Coronary artery (tissue), 2 donors: ENCODE measurements around the gene BCL7C.

Experiments
- DNase-seq: peaks from one replicate; pipeline ENCODE4 v3.0.0-alpha.2; 2017; ENCODE audit warnings: low spot score
- H3K27ac ChIP-seq, 2 donors: fragments of 200-600 bp; sonication (generic); one replicate each; pipeline ENCODE4 v1.5.1; 2016 to 2019
- H3K4me3 ChIP-seq: fragments of 200-600 bp; sonication (generic); 2 replicates; pipeline ENCODE4 v1.5.1; 2016; ENCODE audit warnings: mild to moderate bottlenecking, moderate library complexity
- CTCF ChIP-seq: fragments of 200-600 bp; sonication (generic); IDR thresholded peaks from one replicate; pipeline ENCODE4 v1.5.1; 2019; ENCODE audit warnings: antibody characterized with exemption

BCL7C gene

GRCh38 chr16:30885196-30885595, 8.7 kb downstream of the BCL7C start:
- DNase-seq = no peak
- no peak for TF ChIP-seq CTCF
- H3K27ac ChIP-seq = no peak overlapping the region

GRCh38 chr16:30884760-30885159, 9.1 kb downstream of the BCL7C start:
- H3K4me3 ChIP-seq = no peak overlapping the region
- no peak for TF ChIP-seq CTCF
- DNase-seq = no peak
- no peak overlapping the region for H3K27ac ChIP-seq

More at GRCh38 chr16:30885196-30885595, 8.7 kb downstream of the BCL7C start:
- H3K4me3 ChIP-seq = no peak overlapping the region

GRCh38 chr16:30882429-30883310, 11.2 kb downstream of the BCL7C start:
- Histone ChIP-seq H3K4me3 (no peak overlapping the region), H3K27ac (no peak overlapping the region)
- DNase-seq = no peak
- TF ChIP-seq CTCF = no peak

GRCh38 chr16:30876867-30877266, 17.0 kb downstream of the BCL7C start:
- no peak overlapping the region for H3K27ac ChIP-seq
- no peak for DNase-seq
- peak overlapping the region; percentile 89 for H3K4me3 ChIP-seq
- no peak for TF ChIP-seq CTCF

GRCh38 chr16:30875871-30876801, 17.7 kb downstream of the BCL7C start:
- DNase-seq = no peak
- H3K27ac ChIP-seq = peak overlapping the region; percentile 76 to 93
- H3K4me3 ChIP-seq = peak overlapping the region; percentile 89
- no peak for TF ChIP-seq CTCF

- Histone ChIP-seq H3K4me3 (peak overlapping the region; percentile 89), H3K27ac (peak overlapping the region; percentile 76 to 93)
- peak; percentile 90 for DNase-seq
- no peak for TF ChIP-seq CTCF
These were observed 18.8 kb downstream of the BCL7C start for GRCh38 chr16:30874821-30875717.
